ENCODE measurements around the gene NCS1.

GRCh38 chr9:130174920-130175321 lies 2.7 kb downstream of the NCS1 start:
- TF ChIP-seq CTCF (IDR thresholded peaks at IDR 0.05) = no peak
- TF ChIP-seq POLR2AphosphoS5 (IDR thresholded peaks at IDR 0.05) = peak; percentile 52

Measured in prostate gland (tissue), 2 donors.